NCI-H128 (cell line): ENCODE data around the gene MAP3K19.
"Not testable (repeated sequence)": the region's sequence is repeated elsewhere in the genome, so short reads cannot be mapped to it uniquely, and the experiment has no call there.

Source experiments
- DNase-seq: peaks from one replicate; lab custom pipeline; 2025; ENCODE audit not compliant: unreplicated experiment; lab: John Stamatoyannopoulos, UW

The MAP3K19 gene

DNA sequence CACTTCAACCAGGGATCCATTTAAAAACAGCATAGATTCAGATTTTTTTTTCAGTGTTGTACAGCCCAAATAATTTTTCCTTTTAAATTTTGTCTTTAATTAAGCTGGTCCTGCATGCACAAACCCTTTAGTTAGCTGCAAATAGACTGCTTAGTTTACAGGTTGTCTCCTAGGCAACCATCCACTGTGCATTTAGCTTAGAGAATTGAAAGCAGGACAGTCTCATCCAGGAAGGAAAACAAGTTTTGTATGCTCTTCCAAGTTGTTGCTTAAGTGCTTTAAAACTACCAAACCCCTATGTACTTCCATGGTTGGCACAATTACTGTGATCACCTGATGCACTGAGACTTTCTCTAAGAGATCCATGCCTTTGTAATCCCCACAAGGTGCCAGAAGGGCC is at the start of gene MAP3K19:
Gene MAP3K19, minus strand, starts transcription at position 148 of the 400 bp plus-strand sequence. CDS start 22,800 bp downstream, outside the sequence.
- no peak for DNase-seq

DNA sequence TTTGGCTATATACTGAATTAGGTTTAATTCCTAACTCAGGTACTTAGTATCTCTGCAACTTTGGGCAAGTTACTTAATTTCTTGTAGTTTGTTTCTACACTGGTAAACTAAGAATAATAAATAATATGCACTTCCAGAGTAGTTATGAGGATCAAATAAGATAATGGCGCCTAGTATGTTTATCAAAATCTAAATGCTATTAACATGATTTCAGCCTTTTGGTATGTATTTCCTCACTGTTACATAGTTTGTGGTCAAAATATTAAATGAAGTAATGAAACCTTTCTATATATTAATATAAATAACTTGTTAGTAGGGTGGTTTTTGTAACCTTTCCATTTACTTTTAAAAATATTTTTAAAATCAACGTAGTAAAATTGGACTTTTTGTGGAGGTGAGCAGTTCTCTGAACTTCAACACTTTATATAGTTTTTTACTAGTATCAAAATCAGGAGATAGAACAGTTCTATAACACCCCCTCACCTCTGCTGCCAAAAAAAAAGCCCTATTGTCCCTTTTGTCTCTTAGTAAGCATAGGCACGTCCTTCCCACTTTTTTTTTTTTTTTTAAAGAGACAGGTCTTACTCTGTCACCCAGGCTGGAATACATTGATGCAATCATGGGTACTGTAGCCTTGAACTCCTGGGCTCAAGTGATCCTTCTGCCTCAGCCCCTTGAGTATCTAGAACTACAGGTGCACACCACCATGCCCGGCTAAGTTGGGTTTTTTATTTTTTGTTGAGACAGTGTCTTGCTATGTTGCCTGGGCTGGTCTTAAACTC is 49.6 kb upstream of the MAP3K19 start:
- no peak for DNase-seq

- DNase-seq = no peak
Measured at GRCh38 chr2:135095591-135095990, 48.3 kb upstream of the MAP3K19 start.

DNA sequence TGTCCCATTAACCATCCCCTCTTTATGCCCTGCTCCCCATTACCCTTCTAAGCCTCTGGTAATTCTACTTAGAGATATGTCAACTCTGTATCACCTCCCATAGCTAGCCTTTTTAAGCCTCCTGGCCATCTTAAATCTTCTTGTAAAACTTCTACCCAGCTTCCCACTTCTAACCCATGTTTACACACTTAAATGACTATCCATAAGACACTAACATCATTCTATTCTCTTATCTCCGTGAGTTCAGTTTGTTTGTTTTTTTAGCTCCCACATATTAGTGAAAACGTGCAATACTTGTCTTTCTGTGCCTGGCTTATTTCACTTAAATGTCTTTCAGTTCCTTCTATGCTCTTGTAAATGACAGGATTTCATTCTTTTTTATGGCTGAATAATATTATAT is 47.3 kb upstream of the MAP3K19 start:
- no peak for DNase-seq

DNA sequence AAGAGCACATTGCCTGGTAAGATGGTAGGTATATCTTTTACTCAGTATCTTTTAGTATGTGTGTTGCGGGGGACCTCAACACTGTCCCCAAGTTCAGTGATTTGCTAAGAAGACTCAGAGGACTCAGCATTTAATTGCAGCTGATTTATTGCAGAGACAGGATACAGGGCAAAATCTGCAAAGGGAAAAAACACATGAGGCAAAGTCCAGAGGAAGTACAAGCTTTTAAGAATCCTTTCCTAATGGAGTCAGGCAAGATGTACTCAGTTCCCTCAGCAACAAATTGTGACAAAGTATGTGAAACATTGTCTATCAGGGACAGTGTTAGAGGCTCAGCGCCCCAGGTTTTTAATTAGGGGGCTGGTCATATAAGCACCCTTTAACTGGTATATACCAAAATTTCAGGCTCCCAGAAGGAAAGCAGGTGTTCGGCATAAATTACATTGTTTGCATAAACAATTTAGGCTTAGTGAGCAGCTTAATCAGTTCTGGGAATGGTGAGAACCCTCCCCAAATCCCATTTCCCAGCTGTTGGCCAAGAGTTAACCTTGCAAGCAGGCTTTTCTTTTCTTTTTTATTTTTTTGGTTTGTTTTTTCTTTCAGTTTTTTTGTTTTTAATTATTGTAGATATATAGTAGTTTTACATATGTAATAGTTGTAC is 46.6 kb upstream of the MAP3K19 start:
- DNase-seq = no peak

DNA sequence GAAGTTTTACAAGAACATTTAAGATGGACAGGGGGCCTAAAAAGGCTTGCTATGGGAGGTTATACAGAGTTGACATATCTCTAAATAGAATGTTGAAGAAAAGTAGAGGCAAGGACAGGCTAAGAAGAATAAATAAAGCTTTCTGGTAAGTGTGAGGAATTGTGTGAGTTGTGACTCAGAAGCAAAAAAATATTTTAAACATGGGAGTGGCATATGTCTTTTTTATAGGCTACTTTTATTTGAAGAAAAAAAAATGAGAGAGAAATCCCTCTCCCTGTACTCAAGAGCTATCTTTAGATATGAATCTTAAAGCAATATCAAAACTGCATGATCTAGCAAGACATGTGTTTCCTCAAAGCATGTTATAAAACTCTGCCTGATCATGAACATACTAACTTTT is 45.9 kb upstream of the MAP3K19 start:
- DNase-seq = no peak

- DNase-seq = no peak
Measured at GRCh38 chr2:135091681-135092080, 44.4 kb upstream of the MAP3K19 start.

DNA sequence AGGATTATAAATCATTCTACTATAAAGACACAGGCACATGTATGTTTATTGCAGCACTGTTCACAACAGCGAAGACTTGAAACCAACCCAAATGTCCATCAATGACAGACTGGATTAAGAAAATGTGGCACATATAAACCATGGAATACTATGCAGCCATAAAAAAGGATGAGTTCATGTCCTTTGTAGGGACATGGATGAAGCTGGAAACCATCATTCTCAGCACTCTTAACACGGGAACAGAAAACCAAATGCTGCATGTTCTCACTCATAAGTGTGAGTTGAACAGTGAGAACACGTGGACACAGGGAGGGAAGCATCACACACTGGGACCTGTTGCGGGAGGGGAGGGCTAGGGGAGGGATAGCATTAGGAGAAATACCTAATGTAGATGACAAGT is 42.4 kb upstream of the MAP3K19 start:
- DNase-seq = not testable (repeated sequence)

DNA sequence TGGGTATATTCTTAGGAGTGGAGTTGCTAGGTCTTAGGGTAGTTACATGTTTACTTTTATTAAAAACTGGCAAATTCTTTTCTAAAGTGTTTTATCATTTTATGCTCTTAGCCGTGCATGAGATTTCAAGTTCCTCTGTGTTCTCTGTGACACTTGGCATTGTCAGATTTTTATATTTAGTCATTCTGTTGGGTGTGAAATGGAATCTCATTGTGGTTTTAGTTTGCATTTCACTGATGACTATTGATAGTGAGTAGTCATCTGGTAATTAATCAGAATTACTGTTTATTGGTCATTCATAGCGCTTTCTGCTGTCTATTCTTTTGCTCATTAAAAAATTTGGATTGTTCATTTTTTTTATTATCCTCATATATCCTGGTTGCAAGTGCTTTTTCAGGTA is 39.0 kb upstream of the MAP3K19 start:
- DNase-seq = no peak

DNA sequence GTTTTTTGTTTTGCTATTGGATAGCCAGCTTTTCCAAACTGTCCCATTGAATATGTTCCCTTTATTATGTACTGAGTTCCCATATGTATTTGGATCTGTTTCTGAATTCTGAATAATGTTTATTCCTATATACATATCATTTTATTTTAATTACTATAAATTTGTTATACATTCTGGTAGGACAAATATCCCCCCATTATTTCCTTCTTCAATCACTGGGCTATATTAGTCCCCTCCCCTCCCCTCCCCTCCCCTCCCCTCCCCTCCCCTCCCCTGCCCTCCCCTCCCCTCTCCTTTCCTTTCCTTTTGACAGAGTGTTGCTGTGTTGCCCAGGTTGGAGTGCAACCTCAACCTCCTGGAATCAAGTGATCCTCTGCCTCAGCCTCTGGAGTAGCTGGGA is 31.2 kb upstream of the MAP3K19 start:
- no peak for DNase-seq

DNA sequence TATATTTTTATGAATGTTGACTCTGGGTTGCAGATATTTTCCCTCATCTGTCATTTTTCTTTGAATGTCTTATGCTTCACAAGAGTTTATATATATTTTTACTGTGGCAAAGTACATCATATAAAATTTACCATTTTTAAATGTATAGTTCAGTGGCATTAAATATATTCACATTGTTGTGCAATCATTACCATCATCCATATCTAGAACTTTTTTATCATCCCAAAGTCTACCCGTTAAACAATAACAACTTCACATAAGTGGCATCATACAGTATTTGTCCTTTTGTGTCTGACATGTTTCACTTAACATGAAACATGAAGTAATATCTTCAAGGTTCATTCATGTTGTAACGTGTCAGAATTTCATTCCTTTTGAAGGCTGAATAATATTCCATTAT is 29.3 kb upstream of the MAP3K19 start:
- DNase-seq = no peak

- no peak for DNase-seq
Measured at GRCh38 chr2:135074216-135074615, 27.0 kb upstream of the MAP3K19 start.

- no peak for DNase-seq
Measured at GRCh38 chr2:135072125-135072997, 25.1 kb upstream of the MAP3K19 start.

DNA sequence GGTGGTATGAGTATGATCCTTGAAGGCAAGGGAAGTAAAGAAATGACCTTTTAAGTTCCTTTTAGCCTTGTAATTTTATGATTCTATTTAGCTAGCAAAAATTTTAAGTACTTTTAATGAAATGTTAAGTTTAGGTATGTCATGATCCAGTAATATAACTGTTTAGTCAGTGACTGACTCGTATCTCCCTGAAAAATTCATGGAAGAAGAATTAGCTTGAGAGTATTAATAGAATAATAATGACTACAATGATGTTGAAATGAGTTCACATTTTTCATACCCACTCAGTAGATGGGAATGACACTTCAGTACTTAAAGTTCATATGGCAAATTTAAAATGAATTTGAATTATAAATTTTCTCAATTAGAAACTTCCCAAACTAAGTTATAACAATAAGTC is 19.5 kb upstream of the MAP3K19 start:
- DNase-seq = no peak

DNA sequence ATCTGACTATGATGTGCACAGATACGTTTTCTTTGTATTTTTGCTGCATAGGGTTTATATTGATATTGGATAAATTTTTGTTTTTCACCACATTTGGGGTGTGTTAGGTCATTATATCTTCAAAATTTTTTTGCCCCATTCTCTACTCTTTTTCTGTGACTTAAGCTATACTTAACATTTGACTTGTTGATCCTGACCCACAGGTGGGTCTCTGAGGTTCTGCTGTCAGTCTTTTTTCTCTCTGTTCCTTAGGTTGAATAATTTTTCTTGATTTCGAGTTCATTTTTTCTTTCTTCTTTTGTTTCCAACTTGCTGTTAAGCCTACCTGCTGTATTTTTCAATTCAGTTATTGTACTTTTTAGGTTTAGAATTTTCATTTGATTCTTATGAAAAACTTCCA is 16.9 kb upstream of the MAP3K19 start:
- DNase-seq = no peak

- no peak for DNase-seq
Measured at GRCh38 chr2:135063210-135063609, 16.0 kb upstream of the MAP3K19 start.

DNA sequence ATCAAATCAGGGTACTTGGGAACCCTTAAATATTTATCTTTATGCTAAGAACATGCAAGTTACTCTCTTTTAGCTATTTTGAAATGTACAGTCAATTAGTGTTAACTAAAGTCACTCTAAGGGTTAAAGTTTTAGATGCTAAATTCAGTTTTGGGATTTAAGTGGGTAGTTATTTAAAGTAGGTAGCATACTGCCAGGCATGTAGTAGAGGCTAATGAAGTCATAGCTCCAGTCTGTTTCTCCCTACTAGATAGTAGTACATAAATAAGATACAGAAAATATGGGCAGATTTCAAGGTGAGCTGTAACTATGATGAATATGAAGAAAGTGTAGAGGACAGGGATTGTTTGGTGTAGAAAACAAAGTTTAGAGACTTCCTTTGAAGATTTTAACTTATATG is 12.3 kb upstream of the MAP3K19 start:
- DNase-seq = no peak

GRCh38 chr2:135056790-135057189 is 9.5 kb upstream of the MAP3K19 start:
- no peak for DNase-seq

- DNase-seq = no peak
Measured at GRCh38 chr2:135055182-135055786, 8.0 kb upstream of the MAP3K19 start.

DNA sequence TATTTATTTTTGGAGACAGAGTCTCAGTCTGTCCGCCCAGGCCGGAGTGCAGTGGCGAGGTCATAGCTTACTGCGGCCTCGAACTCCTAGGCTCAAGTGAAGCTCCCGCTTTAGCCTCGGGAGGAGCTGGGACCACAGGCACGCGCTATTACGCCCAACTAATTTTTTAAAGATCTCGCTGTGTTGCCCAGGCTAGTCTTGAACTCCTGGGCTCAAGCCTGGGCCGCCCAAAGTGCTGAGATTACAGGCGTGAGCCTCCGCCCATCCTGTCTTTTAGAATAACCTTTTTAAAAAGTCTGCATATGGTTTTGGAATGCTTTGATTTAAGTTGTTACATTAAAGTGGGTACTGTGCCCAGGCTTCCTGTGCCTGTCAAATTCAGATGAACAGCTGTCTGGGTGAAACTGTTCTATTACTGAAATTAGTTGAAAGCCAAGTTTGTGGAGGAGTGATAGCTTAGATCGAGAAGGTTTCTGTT is 5.8 kb upstream of the MAP3K19 start:
- DNase-seq = no peak
